Activated CD4-positive, alpha-beta T cell treated with anti-CD3 and anti-CD28 coated beads for 4 hours (primary cell): ENCODE results near the gene PARG.
"Not testable (repeated sequence)": the region's sequence is repeated elsewhere in the genome, so short reads cannot be mapped to it uniquely, and the experiment has no call there.

Source experiments
- DNase-seq, 2 donors: peaks; one replicate each; pipeline ENCODE4 v3.0.0-alpha.2; 2020

PARG gene

DNA sequence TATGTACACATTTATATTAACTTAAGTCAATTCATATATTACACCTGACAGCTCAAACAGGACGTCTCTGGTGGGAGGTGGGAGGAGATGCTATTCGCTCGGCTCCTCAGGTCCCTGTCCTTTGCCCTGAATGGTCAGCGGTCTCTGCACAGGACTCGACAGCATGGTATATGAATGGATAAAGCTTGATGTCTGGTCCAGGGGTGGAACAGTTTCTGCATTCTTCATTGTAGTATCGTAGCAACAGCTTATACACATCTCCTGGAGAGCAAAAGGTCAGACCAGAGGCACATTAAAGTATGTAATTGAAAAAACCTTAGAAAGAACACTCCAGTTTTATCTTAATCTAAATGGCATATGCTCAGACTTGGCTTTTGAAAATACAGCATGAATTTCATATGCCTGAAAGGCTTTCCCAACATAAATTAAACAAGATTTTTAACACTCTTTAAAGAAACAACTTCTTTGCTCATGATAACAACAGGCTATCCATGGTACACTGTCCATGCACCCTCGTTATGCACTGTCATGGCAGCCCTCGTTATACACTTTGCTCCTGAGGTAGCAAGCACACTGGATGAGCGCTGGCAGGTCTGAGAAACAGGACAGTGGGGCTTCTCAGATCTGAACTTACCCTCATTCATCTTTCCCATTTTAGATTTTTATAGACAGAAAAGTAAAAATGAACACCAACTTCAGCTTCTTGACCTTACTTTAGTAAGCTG, 122.4 kb downstream of the PARG start:
- DNase-seq = no peak

DNA sequence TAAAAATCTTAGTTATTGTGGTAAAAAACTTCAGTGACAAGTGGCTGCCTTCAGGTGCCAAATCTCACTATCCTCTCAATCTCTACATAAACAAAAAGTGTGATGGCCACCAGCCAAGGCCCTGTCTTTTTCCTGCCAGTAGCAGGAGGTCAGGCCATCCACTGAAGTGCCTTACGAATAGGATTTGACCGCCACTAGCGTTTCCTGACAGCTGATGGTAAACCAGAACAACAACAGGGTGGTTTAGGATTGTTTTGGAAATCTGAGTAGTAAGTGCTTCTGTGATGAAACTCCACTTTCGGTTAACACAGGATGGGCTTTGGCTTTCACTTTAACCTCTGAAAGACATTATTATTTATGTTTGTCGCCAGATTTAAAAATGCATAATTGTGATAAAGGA, 124.0 kb downstream of the PARG start:
- DNase-seq = no peak

- no peak for DNase-seq
Observed at GRCh38 chr10:49803988-49804387, 137.8 kb downstream of the PARG start.

GRCh38 chr10:49798275-49798674, 143.6 kb downstream of the PARG start:
- no peak for DNase-seq

DNA sequence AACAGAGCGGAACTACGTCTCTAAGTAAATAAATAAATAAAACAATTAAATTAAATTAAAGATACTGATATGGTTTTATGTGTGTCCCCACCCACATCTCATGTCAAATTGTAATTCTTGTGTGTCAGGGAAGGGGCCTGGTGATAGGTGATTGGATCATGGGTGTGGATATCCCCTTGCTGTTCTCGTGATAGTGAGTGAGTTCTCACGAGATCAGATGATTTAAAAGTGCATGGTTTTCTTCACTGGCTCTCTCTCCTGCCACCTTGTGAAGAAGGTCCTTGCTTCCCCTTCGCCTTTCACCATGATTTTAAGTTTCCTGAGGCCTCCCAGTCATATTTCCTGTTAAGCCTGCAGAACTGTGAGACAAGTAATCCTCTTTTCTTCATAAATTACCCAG, 150.7 kb downstream of the PARG start:
- no peak for DNase-seq

DNA sequence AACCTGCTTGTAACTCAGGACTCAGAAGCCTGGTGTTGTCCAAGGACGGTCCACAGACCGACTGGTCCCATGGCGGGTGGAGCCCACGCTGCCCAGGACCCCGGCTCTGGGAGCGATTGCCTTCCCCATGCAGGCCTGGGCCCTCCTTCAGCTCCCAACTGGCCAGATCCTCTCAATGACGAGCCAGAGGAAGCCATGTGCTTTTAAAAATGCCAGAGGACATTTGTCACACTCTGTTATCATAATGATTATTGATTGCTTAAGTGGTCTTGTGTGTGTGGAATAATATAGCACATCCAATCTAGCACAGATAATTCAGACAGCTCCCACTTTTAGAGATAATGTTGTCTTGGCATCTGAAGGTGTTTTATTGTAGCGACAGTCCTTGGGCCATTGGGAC, 157.1 kb downstream of the PARG start:
- DNase-seq = no peak

- no peak for DNase-seq
Observed at GRCh38 chr10:49783645-49784044, 158.2 kb downstream of the PARG start.

GRCh38 chr10:49781247-49781646, 160.6 kb downstream of the PARG start:
- DNase-seq = no peak

DNA sequence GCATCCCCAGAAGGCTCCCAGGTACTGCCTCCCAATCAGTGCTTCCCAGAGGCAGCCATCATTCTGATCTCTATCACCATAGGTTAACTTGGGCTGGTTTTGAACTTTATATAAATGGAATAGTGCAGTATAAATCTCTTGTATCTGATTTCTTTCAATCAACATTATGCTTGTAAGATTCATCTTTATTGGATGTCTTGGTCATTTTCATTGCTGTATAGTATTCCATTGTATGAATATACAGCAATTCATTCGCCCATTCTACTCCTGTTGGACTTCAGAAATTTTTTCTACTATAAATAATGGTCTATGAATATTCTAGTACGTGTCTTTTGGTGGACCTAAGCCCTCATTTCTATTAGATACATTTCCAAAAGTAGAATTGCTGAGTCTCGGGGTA, 163.6 kb downstream of the PARG start:
- DNase-seq = no peak

DNA sequence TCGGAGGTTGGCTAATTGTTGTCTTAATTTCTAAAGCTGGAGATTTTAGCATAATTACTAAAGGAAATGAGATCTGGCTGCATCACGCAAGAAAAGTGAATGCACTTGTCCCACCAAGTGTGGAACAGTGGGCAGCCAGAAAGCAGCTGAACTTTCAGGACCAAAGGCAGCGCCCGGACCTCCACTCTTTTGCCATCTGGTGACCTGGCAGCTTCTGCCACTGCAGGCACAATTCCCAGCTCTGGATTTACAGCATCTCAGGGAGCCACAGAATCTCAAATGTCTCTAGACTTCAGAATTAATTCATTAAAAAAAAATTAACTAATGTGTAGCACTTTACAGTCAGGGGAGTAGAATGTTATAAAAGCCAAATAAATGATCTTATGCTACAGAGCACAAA, 165.0 kb downstream of the PARG start:
- DNase-seq = no peak

DNA sequence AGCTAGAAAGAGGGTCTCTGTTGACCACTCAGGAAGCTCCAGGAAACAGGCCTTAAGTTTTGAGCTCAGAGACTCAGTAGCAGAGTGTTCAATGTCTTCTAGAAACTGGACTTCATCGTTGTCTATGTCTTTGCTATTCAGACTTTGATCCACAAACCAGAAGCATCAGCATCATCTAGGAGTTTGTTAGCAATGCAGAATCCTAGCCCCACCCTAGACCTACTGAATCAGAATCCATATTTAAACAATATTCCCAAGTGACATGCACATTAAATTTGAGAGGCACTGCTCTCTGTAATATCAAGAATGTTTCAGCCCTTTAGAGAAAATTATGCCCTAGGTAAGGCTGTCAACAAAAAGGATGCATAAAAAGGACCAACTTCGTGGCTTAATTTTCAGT, 166.8 kb downstream of the PARG start:
- DNase-seq = no peak

GRCh38 chr10:49772944-49773343, 168.9 kb downstream of the PARG start:
- DNase-seq = not testable (repeated sequence)

DNA sequence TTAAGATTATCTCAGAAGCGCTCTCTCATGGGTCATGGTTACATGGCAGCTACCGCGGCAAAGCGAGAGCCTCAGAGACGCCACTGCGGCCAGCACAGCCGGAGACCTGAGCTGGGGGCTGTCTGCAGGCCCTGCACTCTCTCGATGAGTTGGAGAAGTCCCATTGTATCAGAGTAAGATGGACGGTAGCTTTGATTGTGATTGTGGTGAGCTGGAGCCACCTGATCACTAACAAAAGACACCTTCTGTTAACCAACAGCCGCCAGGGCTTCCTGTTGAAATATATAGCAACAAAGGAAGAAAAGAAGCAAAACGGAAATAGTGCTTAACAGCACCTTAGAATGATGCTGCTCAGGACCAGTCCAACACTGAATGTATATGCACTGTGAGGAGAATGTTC, 170.8 kb downstream of the PARG start:
- DNase-seq = not testable (repeated sequence)

GRCh38 chr10:49769692-49770091, 172.1 kb downstream of the PARG start:
- DNase-seq = no peak

DNA sequence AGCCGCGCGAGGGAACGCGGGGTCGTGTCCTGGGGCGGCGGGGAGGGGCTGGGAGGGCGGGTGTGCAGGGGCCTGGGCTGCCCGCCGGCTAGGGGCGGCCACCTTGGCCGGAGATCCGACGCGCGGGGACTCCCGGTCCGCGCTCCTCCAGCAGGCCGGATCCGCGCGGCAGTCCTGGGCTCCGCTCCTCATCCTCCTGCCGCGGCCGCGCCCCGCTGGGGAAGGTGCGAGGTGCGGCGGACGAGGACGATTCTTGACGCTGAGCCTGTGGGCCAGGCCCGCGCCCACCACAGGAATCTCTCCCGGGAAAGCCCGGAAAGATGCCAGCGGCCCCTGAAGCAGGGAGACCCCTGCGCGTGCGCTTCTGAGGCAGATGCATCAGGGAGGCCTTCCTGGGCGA, 173.1 kb downstream of the PARG start:
- DNase-seq = no peak

GRCh38 chr10:49768329-49768728, 173.5 kb downstream of the PARG start:
- DNase-seq = no peak
